Activated CD8-positive, alpha-beta memory T cell treated with anti-CD3 and anti-CD28 coated beads, Interleukin-2, amount 10 ng/mL, durations not matched to agents 7 days and 5 days (primary cell): ENCODE measurements around the gene TMEM44. TPM values are rescaled to one million over a fixed set of nuclear protein-coding genes. Genes with fewer than 3 reads are reported as not detected.

Source experiments
- ATAC-seq: fragments of 150-1000 bp; cut with Tn5 transposase; one replicate; pipeline ENCODE4 v1.10.0; 2021; ENCODE audit warnings: moderate library complexity
- CTCF ChIA-PET: fragments of 350-600 bp; sonication (Branson Sonifier 250); formaldehyde crosslinking; loops from one replicate; lab custom pipeline; 2021; ENCODE audit warnings: antibody characterized with exemption; lab: Charles Lee
- DNase-seq: peaks from one replicate; pipeline ENCODE4 v3.0.0-alpha.2; 2020
- H3K27ac Mint-ChIP-seq: one replicate; pipeline ENCODE4 v1.8.0; 2021; ENCODE audit warnings: mild to moderate bottlenecking, mixed read lengths
- H3K27me3 Mint-ChIP-seq: one replicate; pipeline ENCODE4 v1.8.0; 2021; ENCODE audit warnings: mixed read lengths
- H3K36me3 Mint-ChIP-seq: one replicate; pipeline ENCODE4 v1.8.0; 2021; ENCODE audit warnings: mild to moderate bottlenecking, mixed read lengths
- H3K4me1 Mint-ChIP-seq: one replicate; pipeline ENCODE4 v1.8.0; 2021; ENCODE audit warnings: mixed read lengths
- H3K4me3 Mint-ChIP-seq: one replicate; pipeline ENCODE4 v1.8.0; 2021; ENCODE audit warnings: mild to moderate bottlenecking, moderate library complexity, mixed read lengths
- H3K9me3 Mint-ChIP-seq: one replicate; pipeline ENCODE4 v1.8.0; 2022; ENCODE audit warnings: low read depth, mixed read lengths
- total RNA-seq, 2 experiments: library from RNA; stranded (reverse); gene quantifications; one replicate each; pipeline ENCODE4 v1.2.3, GENCODE V29; 2021

TMEM44 gene
- total RNA-seq, 2 experiments from 2014 or later = 15.3 to 15.9 TPM

- Mint-ChIP-seq H3K27me3 (no peaks in the 10 kb centered on the region), H3K4me3 (no peak overlapping the region), H3K36me3 (peaks cover 39% of the 10 kb centered on the region), H3K4me1 (peaks cover 22% of the 10 kb centered on the region), H3K9me3 (no peaks in the 10 kb centered on the region), H3K27ac (no peak overlapping the region)
- CTCF ChIA-PET = interaction anchor here (2.7 to 9.3 kb wide), 2 partner anchors 15 to 20 kb away, joined by 12 to 80 read pairs; partner anchors contain the start of gene FAM43A
- no peak for ATAC-seq
- no peak for DNase-seq
Observed at GRCh38 chr3:194667363-194667762, 34.1 kb upstream of the TMEM44 start.

DNA sequence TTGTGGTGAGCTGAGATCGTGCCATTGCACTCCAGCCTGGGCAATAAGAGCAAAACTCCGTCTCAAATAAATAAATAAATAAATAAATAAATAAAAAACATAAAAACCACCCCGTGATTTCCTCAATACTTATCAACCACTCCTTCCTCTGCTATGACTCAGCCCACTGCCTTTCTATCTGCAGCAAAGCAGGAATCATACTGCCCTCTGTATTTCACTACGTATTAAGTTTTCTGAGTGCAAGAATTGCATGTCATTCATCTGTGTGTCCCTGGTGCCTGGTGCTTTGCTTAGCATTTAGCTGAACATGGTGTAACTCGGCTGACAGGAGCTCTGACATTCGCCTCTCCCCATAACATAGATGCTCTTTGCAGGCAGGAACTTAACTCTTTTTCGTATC is 31.6 kb upstream of the TMEM44 start:
- no peaks in the 10 kb centered on the region for H3K27me3 Mint-ChIP-seq
- ATAC-seq (no peak), DNase-seq (no peak)
- H3K4me1 Mint-ChIP-seq = peaks cover 17% of the 10 kb centered on the region
- H3K9me3 Mint-ChIP-seq = no peaks in the 10 kb centered on the region
- peak overlapping the region; percentile 1 for H3K27ac Mint-ChIP-seq
- H3K36me3 Mint-ChIP-seq = peaks cover 41% of the 10 kb centered on the region
- H3K4me3 Mint-ChIP-seq = no peak overlapping the region
- CTCF ChIA-PET = interaction anchor here (2.7 kb wide), 1 partner anchor 18 kb away, joined by 12 read pairs; no protein-coding TSS in a partner anchor

DNA sequence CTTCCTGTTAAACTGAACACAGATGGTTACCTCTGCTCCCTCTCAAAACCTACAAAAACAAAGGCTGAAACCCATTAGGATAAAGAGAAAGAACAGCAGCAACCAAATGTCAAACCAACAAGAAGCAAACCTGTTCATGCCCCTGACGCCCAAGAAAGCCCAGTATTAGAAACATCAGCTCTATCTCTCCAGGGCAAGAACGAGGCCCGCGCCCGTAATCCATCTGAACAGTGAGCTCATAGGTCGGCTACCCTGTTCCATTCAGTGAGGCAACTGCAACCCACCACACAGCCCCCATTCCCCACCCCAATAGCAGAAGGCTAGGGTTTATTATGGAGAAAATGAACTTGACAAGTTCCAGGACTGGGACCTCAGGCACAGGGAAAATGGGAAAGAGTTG is 28.7 kb upstream of the TMEM44 start:
- no peak overlapping the region for H3K27ac Mint-ChIP-seq
- H3K4me1 Mint-ChIP-seq = peaks cover 15% of the 10 kb centered on the region
- H3K36me3 Mint-ChIP-seq = peaks cover 43% of the 10 kb centered on the region
- ATAC-seq (no peak), DNase-seq (no peak)
- H3K4me3 Mint-ChIP-seq = no peak overlapping the region
- H3K9me3 Mint-ChIP-seq = no peaks in the 10 kb centered on the region
- no peaks in the 10 kb centered on the region for H3K27me3 Mint-ChIP-seq
- CTCF ChIA-PET = interaction anchor here (1.0 to 1.2 kb wide), 3 partner anchors 9 to 14 kb away, joined by 3 to 6 read pairs (median 5); partner anchors contain the start of gene LSG1

DNA sequence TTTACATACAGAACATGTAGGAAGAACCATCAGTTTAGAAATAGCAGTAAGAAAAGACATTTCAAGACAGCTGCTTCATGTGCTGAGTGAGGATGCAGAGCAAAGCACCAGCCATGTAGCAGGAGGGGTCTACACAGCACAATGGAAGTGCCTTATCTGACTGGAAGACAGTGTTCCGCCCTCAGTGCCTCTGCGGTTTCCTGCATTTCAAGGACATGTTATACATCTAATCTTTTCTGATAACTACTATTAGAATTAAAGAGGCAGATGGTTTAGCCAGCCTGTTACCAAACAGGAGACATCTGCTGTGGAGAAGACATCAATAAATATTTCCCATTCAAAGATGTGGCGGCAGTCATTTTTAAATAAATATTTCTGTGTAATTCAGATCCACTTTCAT is 28.2 kb upstream of the TMEM44 start:
- Mint-ChIP-seq H3K4me1 (peaks cover 15% of the 10 kb centered on the region), H3K27ac (no peak overlapping the region), H3K27me3 (no peaks in the 10 kb centered on the region), H3K36me3 (peaks cover 42% of the 10 kb centered on the region), H3K9me3 (no peaks in the 10 kb centered on the region), H3K4me3 (no peak overlapping the region)
- ATAC-seq (no peak), DNase-seq (no peak)
- CTCF ChIA-PET = interaction anchor here (1.0 to 2.9 kb wide), 4 partner anchors 10 to 14 kb away, joined by 3 to 30 read pairs (median 6); partner anchors contain the start of gene LSG1

DNA sequence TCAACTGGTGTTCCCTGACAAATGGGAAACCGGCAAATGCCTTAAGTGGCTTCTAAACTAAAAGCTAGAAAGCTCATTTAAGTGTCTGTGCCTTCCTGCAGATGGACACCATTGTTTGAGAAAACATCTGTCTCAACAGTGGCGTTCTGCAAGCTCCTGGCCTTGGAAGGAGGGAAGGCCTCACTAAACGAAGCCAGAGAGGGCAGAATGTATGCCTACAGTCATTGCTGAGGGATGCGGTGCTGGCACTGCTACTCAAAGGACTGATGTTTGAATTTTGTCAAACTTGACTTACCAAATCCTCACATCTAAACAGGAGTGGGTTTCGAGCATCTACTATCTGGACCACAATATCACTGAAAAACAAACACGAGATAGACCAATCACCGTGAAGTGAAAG is 26.6 kb upstream of the TMEM44 start:
- H3K4me1 Mint-ChIP-seq = peaks cover 19% of the 10 kb centered on the region
- no peak overlapping the region for H3K4me3 Mint-ChIP-seq
- H3K9me3 Mint-ChIP-seq = no peaks in the 10 kb centered on the region
- no peaks in the 10 kb centered on the region for H3K27me3 Mint-ChIP-seq
- DNase-seq = no peak
- H3K27ac Mint-ChIP-seq = no peak overlapping the region
- ATAC-seq = no peak
- CTCF ChIA-PET = interaction anchor here (0.8 to 2.9 kb wide), 2 partner anchors 10 to 12 kb away, joined by 3 to 30 read pairs; partner anchors contain the start of gene LSG1
- peaks cover 39% of the 10 kb centered on the region for H3K36me3 Mint-ChIP-seq

- H3K27me3 Mint-ChIP-seq = no peaks in the 10 kb centered on the region
- no peak overlapping the region for H3K4me3 Mint-ChIP-seq
- H3K4me1 Mint-ChIP-seq = peaks cover 27% of the 10 kb centered on the region
- CTCF ChIA-PET = interaction anchor here (0.8 to 2.9 kb wide), 3 partner anchors 9 to 24 kb away, joined by 3 to 30 read pairs (median 4); partner anchors contain the start of gene LSG1
- ATAC-seq = no peak
- peaks cover 43% of the 10 kb centered on the region for H3K36me3 Mint-ChIP-seq
- no peaks in the 10 kb centered on the region for H3K9me3 Mint-ChIP-seq
- peak overlapping the region; percentile 9 for H3K27ac Mint-ChIP-seq
- no peak for DNase-seq
Observed at GRCh38 chr3:194658477-194659242, 25.4 kb upstream of the TMEM44 start.

GRCh38 chr3:194657439-194657838 is 24.2 kb upstream of the TMEM44 start:
- no peak for DNase-seq
- Mint-ChIP-seq H3K9me3 (no peaks in the 10 kb centered on the region), H3K4me3 (no peak overlapping the region), H3K4me1 (peaks cover 30% of the 10 kb centered on the region), H3K36me3 (peaks cover 52% of the 10 kb centered on the region), H3K27me3 (no peaks in the 10 kb centered on the region), H3K27ac (no peak overlapping the region)
- ATAC-seq = no peak
- CTCF ChIA-PET = interaction anchor here (0.9 to 1.7 kb wide), 2 partner anchors 14 to 25 kb away, joined by 4 read pairs; partner anchors contain the start of gene LSG1

DNA sequence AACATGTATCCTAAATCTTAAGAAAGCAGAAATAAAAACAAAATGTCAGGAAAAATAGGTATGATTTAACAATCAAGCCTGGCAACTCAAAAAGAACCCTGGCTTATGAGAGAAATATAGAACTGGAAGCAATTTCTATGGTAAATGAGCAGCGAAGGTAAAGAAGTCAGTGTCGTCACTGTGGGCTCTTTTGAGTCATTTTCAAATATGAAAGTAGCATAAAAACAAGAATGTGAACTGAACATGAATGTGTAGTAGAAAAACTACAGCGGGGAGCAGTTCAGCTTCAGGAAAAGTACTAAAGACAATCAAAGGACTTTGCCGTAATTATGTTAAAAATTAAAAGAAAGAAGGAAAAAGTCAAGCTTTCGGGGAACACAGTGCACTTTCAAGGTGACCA is 21.2 kb upstream of the TMEM44 start:
- Mint-ChIP-seq H3K4me1 (peaks cover 24% of the 10 kb centered on the region), H3K27ac (peak overlapping the region; percentile 93), H3K4me3 (peak overlapping the region; percentile 50), H3K27me3 (no peaks in the 10 kb centered on the region), H3K9me3 (no peaks in the 10 kb centered on the region), H3K36me3 (peaks cover 66% of the 10 kb centered on the region)
- DNase-seq (no peak), ATAC-seq (peak; percentile 90)
- CTCF ChIA-PET = interaction anchor here (1.3 kb wide), 1 partner anchor 33 kb away, joined by 3 read pairs; no protein-coding TSS in a partner anchor

DNA sequence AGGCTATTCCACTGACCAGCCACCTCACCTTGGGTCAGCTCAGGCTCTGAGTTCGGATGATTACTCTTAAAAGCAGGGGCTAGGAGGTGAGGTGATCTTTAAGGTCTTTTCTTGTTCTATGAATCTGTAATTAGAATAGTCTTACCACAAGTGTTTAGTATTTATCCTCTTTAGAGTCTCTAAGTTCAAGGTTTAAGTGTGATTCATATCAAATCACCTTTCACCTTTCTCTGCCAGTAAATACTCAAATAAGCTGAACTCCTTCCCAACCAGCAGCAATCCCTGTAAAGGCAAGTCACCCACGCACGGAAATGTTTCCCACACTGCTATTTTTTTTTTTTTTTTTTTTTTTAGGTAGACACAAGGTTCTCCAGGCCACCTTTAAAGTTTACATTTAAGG is 14.5 kb upstream of the TMEM44 start:
- Mint-ChIP-seq H3K4me1 (no peaks in the 10 kb centered on the region), H3K27me3 (no peaks in the 10 kb centered on the region), H3K9me3 (no peaks in the 10 kb centered on the region), H3K27ac (no peak overlapping the region), H3K4me3 (no peak overlapping the region), H3K36me3 (peaks cover 55% of the 10 kb centered on the region)
- ATAC-seq = no peak
- no peak for DNase-seq
- CTCF ChIA-PET = interaction anchor here (0.7 to 1.5 kb wide), 3 partner anchors 14 to 28 kb away, joined by 3 to 4 read pairs (median 3); partner anchors contain the start of genes LSG1 and TMEM44

- H3K27ac Mint-ChIP-seq = no peak overlapping the region
- H3K4me1 Mint-ChIP-seq = peaks cover 3% of the 10 kb centered on the region
- peaks cover 39% of the 10 kb centered on the region for H3K36me3 Mint-ChIP-seq
- CTCF ChIA-PET = interaction anchor here (0.6 to 1.2 kb wide), 2 partner anchors 29 to 44 kb away, joined by 3 to 4 read pairs; no protein-coding TSS in a partner anchor
- no peak for DNase-seq
- no peaks in the 10 kb centered on the region for H3K27me3 Mint-ChIP-seq
- no peaks in the 10 kb centered on the region for H3K9me3 Mint-ChIP-seq
- no peak overlapping the region for H3K4me3 Mint-ChIP-seq
- no peak for ATAC-seq
Observed at GRCh38 chr3:194642769-194643168, 9.6 kb upstream of the TMEM44 start.

DNA sequence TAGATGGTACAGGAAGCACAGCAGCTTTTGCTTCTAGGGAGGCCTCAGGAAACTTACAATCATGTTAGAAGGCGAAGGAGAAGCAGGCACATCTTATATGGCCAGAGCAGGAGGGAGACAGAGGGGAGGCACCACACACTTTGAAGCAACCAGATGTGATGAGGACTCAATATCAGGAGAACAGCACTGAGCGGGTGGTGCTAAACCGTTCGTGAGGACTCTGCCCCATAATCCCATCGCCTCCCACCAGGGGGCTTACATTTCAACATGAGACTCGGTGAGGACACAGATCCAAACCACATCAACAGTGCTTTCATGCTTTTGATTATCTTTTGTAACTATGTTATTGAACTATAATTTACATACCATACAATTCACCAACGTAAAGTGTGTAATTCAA is 7.6 kb upstream of the TMEM44 start:
- no peaks in the 10 kb centered on the region for H3K27me3 Mint-ChIP-seq
- peaks cover 4% of the 10 kb centered on the region for H3K4me1 Mint-ChIP-seq
- H3K36me3 Mint-ChIP-seq = peaks cover 32% of the 10 kb centered on the region
- CTCF ChIA-PET = no interaction called here
- ATAC-seq = peak; percentile 55
- H3K9me3 Mint-ChIP-seq = no peaks in the 10 kb centered on the region
- no peak overlapping the region for H3K27ac Mint-ChIP-seq
- H3K4me3 Mint-ChIP-seq = no peak overlapping the region
- DNase-seq = peak; percentile 48

- no peaks in the 10 kb centered on the region for H3K9me3 Mint-ChIP-seq
- no peak overlapping the region for H3K27ac Mint-ChIP-seq
- CTCF ChIA-PET = interaction anchor here (0.8 to 1.3 kb wide), 2 partner anchors 11 to 48 kb away, joined by 3 to 4 read pairs; no protein-coding TSS in a partner anchor
- no peak overlapping the region for H3K4me3 Mint-ChIP-seq
- peaks cover 6% of the 10 kb centered on the region for H3K4me1 Mint-ChIP-seq
- H3K27me3 Mint-ChIP-seq = no peaks in the 10 kb centered on the region
- no peak for ATAC-seq
- peaks cover 21% of the 10 kb centered on the region for H3K36me3 Mint-ChIP-seq
- DNase-seq = no peak
Observed at GRCh38 chr3:194638991-194639605, 5.9 kb upstream of the TMEM44 start.
